Measurements from ENCODE around the gene PHF12.
"Not testable (repeated sequence)": the region's sequence is repeated elsewhere in the genome, so short reads cannot be mapped to it uniquely, and the experiment has no call there.

The PHF12 gene

GRCh38 chr17:28895794-28896447 lies 55.4 kb downstream of the PHF12 start:
- TF ChIP-seq, protein P1, sequence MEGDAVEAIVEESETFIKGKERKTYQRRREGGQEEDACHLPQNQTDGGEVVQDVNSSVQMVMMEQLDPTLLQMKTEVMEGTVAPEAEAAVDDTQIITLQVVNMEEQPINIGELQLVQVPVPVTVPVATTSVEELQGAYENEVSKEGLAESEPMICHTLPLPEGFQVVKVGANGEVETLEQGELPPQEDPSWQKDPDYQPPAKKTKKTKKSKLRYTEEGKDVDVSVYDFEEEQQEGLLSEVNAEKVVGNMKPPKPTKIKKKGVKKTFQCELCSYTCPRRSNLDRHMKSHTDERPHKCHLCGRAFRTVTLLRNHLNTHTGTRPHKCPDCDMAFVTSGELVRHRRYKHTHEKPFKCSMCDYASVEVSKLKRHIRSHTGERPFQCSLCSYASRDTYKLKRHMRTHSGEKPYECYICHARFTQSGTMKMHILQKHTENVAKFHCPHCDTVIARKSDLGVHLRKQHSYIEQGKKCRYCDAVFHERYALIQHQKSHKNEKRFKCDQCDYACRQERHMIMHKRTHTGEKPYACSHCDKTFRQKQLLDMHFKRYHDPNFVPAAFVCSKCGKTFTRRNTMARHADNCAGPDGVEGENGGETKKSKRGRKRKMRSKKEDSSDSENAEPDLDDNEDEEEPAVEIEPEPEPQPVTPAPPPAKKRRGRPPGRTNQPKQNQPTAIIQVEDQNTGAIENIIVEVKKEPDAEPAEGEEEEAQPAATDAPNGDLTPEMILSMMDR (IDR thresholded peaks at IDR 0.05; ENCODE audit: control insufficient read depth, extremely low read depth, insufficient read depth) = no peak
- no peak for DNase-seq (ENCODE audit: low read depth)
- H3K4me3 ChIP-seq (ENCODE audit: low read depth, low read length) = peak overlapping the region; percentile 73; the same call in 1 of the 2 replicates

DNA sequence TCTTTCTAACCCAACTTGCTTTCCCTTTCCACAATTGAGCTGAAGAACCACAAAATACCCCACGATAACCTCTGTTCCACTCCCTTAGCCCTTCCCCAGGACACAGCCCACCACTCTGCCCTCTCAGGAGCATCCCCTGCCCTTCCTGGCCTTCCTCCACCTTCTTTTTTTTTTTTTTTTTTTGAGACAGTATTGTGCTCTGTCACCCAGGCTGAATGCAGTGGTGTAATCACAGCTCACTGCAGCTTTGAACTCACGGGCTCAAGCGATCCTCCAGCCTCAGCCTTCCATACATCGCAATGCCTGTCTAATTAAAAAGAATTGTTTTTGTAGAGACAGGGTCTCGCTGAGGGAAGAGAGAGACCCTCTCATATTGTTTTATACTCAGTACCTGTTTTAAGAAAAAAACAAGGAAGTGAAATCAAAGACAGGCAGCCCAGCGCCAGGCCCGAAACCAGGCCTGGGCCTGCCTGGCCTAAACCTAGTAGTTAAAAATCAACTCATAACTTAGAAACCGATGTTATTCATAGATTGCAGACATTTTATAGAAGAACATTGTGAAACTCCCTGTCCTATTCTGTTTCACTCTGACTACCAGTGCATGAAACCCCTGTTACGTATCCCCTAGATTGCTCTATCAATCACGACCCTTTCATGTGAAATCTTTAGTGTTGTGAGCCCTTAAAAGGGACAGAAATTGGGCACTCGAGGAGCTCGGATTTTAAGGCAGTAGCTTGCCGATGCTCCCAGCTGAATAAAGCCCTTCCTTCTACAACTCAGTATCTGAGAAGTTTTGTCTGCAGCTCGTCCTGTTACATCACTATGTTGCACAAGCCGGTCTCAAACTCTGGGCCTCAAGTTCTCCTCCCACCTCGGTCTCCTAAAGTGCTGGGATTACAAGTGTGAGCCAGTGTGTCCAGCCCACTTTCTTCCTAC lies 57.8 kb downstream of the PHF12 start:
- DNase-seq (ENCODE audit: low read depth); H3K4me3 ChIP-seq (ENCODE audit: low read depth, low read length): not testable (repeated sequence)

DNA sequence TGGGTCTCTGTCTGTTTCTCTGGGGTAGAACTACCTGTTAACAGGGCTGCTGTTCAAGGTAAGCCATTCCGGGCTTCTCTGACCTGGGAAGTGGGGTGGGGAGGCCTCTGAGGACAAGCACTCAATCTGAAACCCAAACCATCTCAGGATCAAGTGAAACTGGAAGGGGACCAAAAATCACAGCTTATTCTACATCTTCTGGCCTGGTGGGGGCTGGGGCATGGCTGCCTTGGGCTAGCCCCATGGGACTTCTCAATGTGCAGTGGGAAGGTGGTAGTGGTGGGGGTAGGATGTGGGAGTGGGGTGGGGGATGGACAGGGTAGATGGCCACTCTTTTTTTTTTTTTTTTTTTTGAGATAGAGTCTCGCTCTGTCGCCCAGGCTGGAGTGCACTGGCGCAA lies 59.3 kb downstream of the PHF12 start:
- DNase-seq (ENCODE audit: low read depth) = no peak

GRCh38 chr17:28891201-28891600 lies 60.1 kb downstream of the PHF12 start:
- TF ChIP-seq, protein P1 (IDR thresholded peaks at IDR 0.05; ENCODE audit: control insufficient read depth, extremely low read depth, insufficient read depth) = no peak
- H3K4me3 ChIP-seq (ENCODE audit: low read depth, low read length) = no peak overlapping the region
- DNase-seq (ENCODE audit: low read depth) = no peak

More for the DNA sequence above, 59.3 kb downstream of the PHF12 start:
- TF ChIP-seq, protein P1 (IDR thresholded peaks at IDR 0.05; ENCODE audit: control insufficient read depth, extremely low read depth, insufficient read depth) = no peak
- H3K4me3 ChIP-seq (ENCODE audit: low read depth, low read length) = no peak overlapping the region

GRCh38 chr17:28889996-28890395 lies 61.3 kb downstream of the PHF12 start:
- no peak for DNase-seq (ENCODE audit: low read depth)
- TF ChIP-seq, protein P1 (IDR thresholded peaks at IDR 0.05; ENCODE audit: control insufficient read depth, extremely low read depth, insufficient read depth) = no peak
- H3K4me3 ChIP-seq (ENCODE audit: low read depth, low read length) = no peak overlapping the region

GRCh38 chr17:28888832-28889231 lies 62.5 kb downstream of the PHF12 start:
- TF ChIP-seq, protein P1 (IDR thresholded peaks at IDR 0.05; ENCODE audit: control insufficient read depth, extremely low read depth, insufficient read depth) = no peak
- no peak for DNase-seq (ENCODE audit: low read depth)
- H3K4me3 ChIP-seq (ENCODE audit: low read depth, low read length) = no peak overlapping the region

DNA sequence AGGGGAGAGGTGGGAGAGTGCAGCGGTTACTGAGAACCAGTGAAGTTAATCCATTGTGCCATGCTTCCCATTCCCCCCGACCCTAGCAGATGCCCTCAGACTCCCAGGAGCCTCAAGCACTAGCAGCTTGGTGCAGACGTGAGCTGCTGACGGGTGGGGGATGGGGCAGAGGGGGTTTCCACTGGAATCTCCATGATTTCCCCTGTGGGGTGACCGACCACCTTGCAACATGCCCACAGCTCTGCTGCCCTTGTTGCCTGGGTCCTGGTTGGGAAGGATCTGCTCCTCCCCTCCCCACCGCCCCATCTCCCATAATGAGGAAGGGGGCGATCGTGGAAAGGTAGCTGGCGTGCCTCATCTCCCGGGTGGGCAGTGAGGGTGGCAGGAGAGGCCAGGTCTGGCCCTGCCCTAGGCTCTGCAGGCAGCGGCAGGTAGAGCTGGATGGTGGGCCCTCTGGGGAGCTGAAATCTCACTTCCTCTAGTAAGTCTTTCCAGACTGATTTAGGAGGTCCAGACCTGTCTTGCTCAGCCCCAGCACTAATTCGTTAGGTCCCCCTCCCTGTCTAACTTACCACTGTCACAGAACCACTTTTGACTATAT lies 63.3 kb downstream of the PHF12 start:
- no peak for DNase-seq (ENCODE audit: low read depth)
- H3K4me3 ChIP-seq (ENCODE audit: low read depth, low read length) = no peak overlapping the region
- TF ChIP-seq, protein P1 (IDR thresholded peaks at IDR 0.05; ENCODE audit: control insufficient read depth, extremely low read depth, insufficient read depth) = no peak
